KBM-7 (cell line): Measurements from ENCODE around the gene MINK1.
"Not testable (repeated sequence)": the region's sequence is repeated elsewhere in the genome, so short reads cannot be mapped to it uniquely, and the experiment has no call there.

Source experiments
- DNase-seq: peaks from one replicate; pipeline ENCODE4 v3.0.0-alpha.2; 2015
- in situ Hi-C: fragments of 300-500 bp; cut with MboI; formaldehyde crosslinking; loops from 2 replicates; pipeline ENCODE4 v1.14.3; 2020; ENCODE audit warnings: low sequenced_read_pairs, low pct_unique_long_range_greater_than_20kb, mixed read lengths

Gene MINK1

GRCh38 chr17:4840893-4841242 lies 7.7 kb downstream of the MINK1 start:
- in situ Hi-C loops = no loop called here

GRCh38 chr17:4842376-4842775 lies 9.2 kb downstream of the MINK1 start:
- in situ Hi-C loops = no loop called here
- DNase-seq = no peak

More at GRCh38 chr17:4840893-4841242, 7.7 kb downstream of the MINK1 start:
- DNase-seq = no peak

- DNase-seq = peak; percentile 21
- in situ Hi-C loops = no loop called here
Measured at GRCh38 chr17:4843321-4844000, 10.3 kb downstream of the MINK1 start.

GRCh38 chr17:4845118-4845517 lies 12.0 kb downstream of the MINK1 start:
- no peak for DNase-seq

GRCh38 chr17:4846635-4847390 lies 13.7 kb downstream of the MINK1 start:
- in situ Hi-C loops = no loop called here
- DNase-seq = no peak

More at GRCh38 chr17:4845118-4845517, 12.0 kb downstream of the MINK1 start:
- in situ Hi-C loops = no loop called here

GRCh38 chr17:4849011-4849536 lies 15.9 kb downstream of the MINK1 start:
- in situ Hi-C loops = no loop called here
- no peak for DNase-seq

- in situ Hi-C loops = no loop called here
- DNase-seq = no peak
Measured at GRCh38 chr17:4850246-4850645, 17.1 kb downstream of the MINK1 start.

- no peak for DNase-seq
- in situ Hi-C loops = no loop called here
Measured at GRCh38 chr17:4851084-4851483, 17.9 kb downstream of the MINK1 start.

GRCh38 chr17:4852567-4853207 lies 19.5 kb downstream of the MINK1 start:
- DNase-seq = no peak

GRCh38 chr17:4853208-4853671 lies 20.1 kb downstream of the MINK1 start:
- no peak for DNase-seq
- in situ Hi-C loops = no loop called here

More at GRCh38 chr17:4852567-4853207, 19.5 kb downstream of the MINK1 start:
- in situ Hi-C loops = no loop called here

GRCh38 chr17:4854111-4854681 lies 21.1 kb downstream of the MINK1 start:
- DNase-seq = no peak

GRCh38 chr17:4856271-4856936 lies 23.3 kb downstream of the MINK1 start:
- in situ Hi-C loops = no loop called here
- no peak for DNase-seq

More at GRCh38 chr17:4854111-4854681, 21.1 kb downstream of the MINK1 start:
- in situ Hi-C loops = no loop called here

- DNase-seq = no peak
- in situ Hi-C loops = no loop called here
Measured at GRCh38 chr17:4856937-4857314, 23.8 kb downstream of the MINK1 start.

GRCh38 chr17:4857347-4857746 lies 24.2 kb downstream of the MINK1 start:
- DNase-seq, in situ Hi-C loops: not testable (repeated sequence)

GRCh38 chr17:4858068-4858881 lies 25.1 kb downstream of the MINK1 start:
- in situ Hi-C loops = no loop called here
- no peak for DNase-seq

- in situ Hi-C loops = no loop called here
- no peak for DNase-seq
Measured at GRCh38 chr17:4858882-4859260, 25.7 kb downstream of the MINK1 start.

GRCh38 chr17:4859816-4860625 lies 26.9 kb downstream of the MINK1 start:
- in situ Hi-C loops = no loop called here

More at GRCh38 chr17:4859816-4860625, 26.9 kb downstream of the MINK1 start:
- no peak for DNase-seq
